ENCODE measurements around the gene KIAA1549.

DNA sequence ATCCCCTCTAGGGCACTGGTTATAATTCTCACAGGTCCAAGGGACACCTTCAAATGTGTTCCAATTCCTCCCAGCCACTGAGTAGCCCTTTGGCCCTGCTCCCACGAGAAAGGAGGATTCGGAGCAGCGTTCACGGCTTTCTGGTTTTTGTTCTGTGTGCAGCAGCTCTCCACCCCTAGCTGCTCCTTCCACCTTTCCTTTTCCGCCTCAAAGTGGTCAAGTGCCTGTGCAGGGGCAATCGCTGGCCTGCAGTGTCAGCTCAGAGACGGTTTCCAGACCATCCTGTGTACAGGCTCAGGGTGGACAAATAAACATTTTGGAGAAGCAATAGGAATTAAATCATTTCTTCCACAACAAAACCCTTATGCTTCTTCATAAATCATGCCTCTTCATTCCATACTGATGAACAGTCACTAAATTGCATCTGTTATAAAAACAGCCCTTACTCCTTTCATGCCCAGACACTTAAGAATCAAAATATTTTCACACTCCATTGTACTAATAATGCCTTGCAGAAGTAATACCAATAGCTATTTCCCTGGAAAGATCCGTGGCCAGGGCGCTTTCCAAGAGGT, 1.1 kb downstream of the KIAA1549 start:
- TF ChIP-seq POLR2A (IDR thresholded peaks at IDR 0.05), result no peak
- TF ChIP-seq, protein P1, sequence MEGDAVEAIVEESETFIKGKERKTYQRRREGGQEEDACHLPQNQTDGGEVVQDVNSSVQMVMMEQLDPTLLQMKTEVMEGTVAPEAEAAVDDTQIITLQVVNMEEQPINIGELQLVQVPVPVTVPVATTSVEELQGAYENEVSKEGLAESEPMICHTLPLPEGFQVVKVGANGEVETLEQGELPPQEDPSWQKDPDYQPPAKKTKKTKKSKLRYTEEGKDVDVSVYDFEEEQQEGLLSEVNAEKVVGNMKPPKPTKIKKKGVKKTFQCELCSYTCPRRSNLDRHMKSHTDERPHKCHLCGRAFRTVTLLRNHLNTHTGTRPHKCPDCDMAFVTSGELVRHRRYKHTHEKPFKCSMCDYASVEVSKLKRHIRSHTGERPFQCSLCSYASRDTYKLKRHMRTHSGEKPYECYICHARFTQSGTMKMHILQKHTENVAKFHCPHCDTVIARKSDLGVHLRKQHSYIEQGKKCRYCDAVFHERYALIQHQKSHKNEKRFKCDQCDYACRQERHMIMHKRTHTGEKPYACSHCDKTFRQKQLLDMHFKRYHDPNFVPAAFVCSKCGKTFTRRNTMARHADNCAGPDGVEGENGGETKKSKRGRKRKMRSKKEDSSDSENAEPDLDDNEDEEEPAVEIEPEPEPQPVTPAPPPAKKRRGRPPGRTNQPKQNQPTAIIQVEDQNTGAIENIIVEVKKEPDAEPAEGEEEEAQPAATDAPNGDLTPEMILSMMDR (IDR thresholded peaks at IDR 0.05), result no peak

Measured in lower leg skin (tissue), 3 donors.